ENCODE data around the gene TTN. TPM values are rescaled to one million over a fixed set of nuclear protein-coding genes. Genes with fewer than 3 reads are reported as not detected.

The TTN gene
- total and polyA plus RNA-seq, 2 of the 4 experiments (the other 2 are of a cell fraction) = 0.02 to 0.18 TPM

DNA sequence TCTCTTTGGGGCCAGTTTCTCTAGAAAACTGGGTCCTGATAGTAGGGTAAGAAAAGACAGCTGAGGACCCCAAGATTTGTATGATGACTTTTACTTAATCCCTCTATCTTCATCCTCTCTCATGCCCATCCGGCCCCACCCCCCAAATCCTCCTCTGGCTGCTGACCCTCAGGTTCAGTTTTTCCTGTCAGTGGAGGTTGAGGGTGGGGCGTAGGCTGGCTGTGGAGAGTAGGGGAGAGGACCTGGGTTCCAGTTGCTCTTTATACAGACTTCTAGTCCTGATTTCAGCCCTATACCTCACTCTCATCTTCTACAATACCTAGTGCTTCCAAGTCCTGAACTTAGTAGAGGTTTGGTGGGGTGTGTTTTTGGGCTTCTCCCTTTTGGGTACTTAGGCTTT lies 298.6 kb downstream of the TTN start:
- Histone ChIP-seq H2AFZ (replicated peaks; ENCODE audit: low read length, poor library complexity) (no peak overlapping the region), H3K4me3 (ENCODE audit: insufficient read depth, low read depth, low read length) (no peak overlapping the region), H4K8ac (ENCODE audit: low read depth in 2 of 2, low read length in 2 of 2) (no peak overlapping the region), H3K23ac (ENCODE audit: low read depth, low read length) (no peak overlapping the region), H3K9me3 (ENCODE audit: control insufficient read depth, insufficient read depth, low read length) (no peaks in the 10 kb centered on the region), H3K27ac (ENCODE audit: insufficient read depth, low read length) (no peak overlapping the region), H3K4ac (ENCODE audit: low read depth, low read length) (no peak overlapping the region), H2AK5ac (ENCODE audit: low read depth, low read length) (no peak overlapping the region), H2AK9ac (replicated peaks; ENCODE audit: low read depth, low read length, poor library complexity) (no peak overlapping the region), H3K9me1 (ENCODE audit: insufficient read depth, low read length) (no peaks in the 10 kb centered on the region), H3K4me2 (ENCODE audit: low read depth, low read length) (no peak overlapping the region), H4K20me1 (ENCODE audit: insufficient read depth, low read length) (no peaks in the 10 kb centered on the region), H3K79me1 (ENCODE audit: low read depth in 1 of 2, low read length in 2 of 2) (peaks cover 2 to 4% of the 10 kb centered on the region in 2 experiments; a peak in 2 of 4 replicates), H2BK20ac (ENCODE audit: low read depth, low read length) (no peak overlapping the region), H3K56ac (ENCODE audit: extremely low read depth, insufficient read depth, low read length) (no peak overlapping the region), H4K5ac (ENCODE audit: low read depth, low read length) (no peak overlapping the region), H3K36me3 (ENCODE audit: control insufficient read depth, insufficient read depth, low read length) (peaks cover 8% of the 10 kb centered on the region; the same call in 1 of the 2 replicates), H3K9ac (ENCODE audit: low read depth, low read length) (no peak overlapping the region), H2BK15ac (ENCODE audit: low read depth, low read length) (no peak overlapping the region), H3K4me1 (ENCODE audit: control insufficient read depth, insufficient read depth, low read length) (no peaks in the 10 kb centered on the region), H2BK5ac (ENCODE audit: low read depth, low read length, poor library complexity, severe bottlenecking) (no peak overlapping the region), H3K14ac (replicated peaks; ENCODE audit: low read depth, low read length) (no peak overlapping the region), H4K91ac (ENCODE audit: insufficient read depth, low read depth, low read length) (no peak overlapping the region), H2BK120ac (ENCODE audit: low read depth, low read length) (no peak overlapping the region), H3K27me3 (ENCODE audit: control insufficient read depth, insufficient read depth, low read length) (no peaks in the 10 kb centered on the region), H3K18ac (ENCODE audit: low read depth, low read length) (no peak overlapping the region)
- intact Hi-C loops (cut with micrococcal nuclease) = no loop called here
- dilution Hi-C loops (cut with HindIII; ENCODE audit: low sequenced_read_pairs, unreplicated experiment) = no loop called here
- in situ Hi-C loops (cut with MboI; ENCODE audit: low sequenced_read_pairs) = no loop called here
- BruUV-seq (replicated peaks) = no TSS peak
- no peak for DNase-seq
- ATAC-seq (ENCODE audit: low read depth) = no peak
- no peak for TF ChIP-seq CHD1 (IDR thresholded peaks at IDR 0.05; ENCODE audit: low read depth, low read length)
- TF ChIP-seq CEBPB (IDR thresholded peaks at IDR 0.05; ENCODE audit: low read depth, low read length) = no peak
- TF ChIP-seq BHLHE40 (IDR thresholded peaks at IDR 0.05; ENCODE audit: low read depth, low read length) = no peak
- no peak for TF ChIP-seq MAFK (IDR thresholded peaks at IDR 0.05; ENCODE audit: low read depth, low read length)
- TF ChIP-seq, protein P1, sequence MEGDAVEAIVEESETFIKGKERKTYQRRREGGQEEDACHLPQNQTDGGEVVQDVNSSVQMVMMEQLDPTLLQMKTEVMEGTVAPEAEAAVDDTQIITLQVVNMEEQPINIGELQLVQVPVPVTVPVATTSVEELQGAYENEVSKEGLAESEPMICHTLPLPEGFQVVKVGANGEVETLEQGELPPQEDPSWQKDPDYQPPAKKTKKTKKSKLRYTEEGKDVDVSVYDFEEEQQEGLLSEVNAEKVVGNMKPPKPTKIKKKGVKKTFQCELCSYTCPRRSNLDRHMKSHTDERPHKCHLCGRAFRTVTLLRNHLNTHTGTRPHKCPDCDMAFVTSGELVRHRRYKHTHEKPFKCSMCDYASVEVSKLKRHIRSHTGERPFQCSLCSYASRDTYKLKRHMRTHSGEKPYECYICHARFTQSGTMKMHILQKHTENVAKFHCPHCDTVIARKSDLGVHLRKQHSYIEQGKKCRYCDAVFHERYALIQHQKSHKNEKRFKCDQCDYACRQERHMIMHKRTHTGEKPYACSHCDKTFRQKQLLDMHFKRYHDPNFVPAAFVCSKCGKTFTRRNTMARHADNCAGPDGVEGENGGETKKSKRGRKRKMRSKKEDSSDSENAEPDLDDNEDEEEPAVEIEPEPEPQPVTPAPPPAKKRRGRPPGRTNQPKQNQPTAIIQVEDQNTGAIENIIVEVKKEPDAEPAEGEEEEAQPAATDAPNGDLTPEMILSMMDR (conservative IDR thresholded peaks at IDR 0.05; ENCODE audit: low read depth, low read length) = no peak
- TF ChIP-seq, protein P2, sequence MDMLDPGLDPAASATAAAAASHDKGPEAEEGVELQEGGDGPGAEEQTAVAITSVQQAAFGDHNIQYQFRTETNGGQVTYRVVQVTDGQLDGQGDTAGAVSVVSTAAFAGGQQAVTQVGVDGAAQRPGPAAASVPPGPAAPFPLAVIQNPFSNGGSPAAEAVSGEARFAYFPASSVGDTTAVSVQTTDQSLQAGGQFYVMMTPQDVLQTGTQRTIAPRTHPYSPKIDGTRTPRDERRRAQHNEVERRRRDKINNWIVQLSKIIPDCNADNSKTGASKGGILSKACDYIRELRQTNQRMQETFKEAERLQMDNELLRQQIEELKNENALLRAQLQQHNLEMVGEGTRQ (IDR thresholded peaks at IDR 0.05; ENCODE audit: low read depth, low read length) = no peak
- no peak for TF ChIP-seq SMC3 (IDR thresholded peaks at IDR 0.05; ENCODE audit: low read depth, low read length)
- TF ChIP-seq MXI1 (IDR thresholded peaks at IDR 0.05; ENCODE audit: borderline replicate concordance, low read depth, low read length) = no peak
- TF ChIP-seq, protein P3, sequence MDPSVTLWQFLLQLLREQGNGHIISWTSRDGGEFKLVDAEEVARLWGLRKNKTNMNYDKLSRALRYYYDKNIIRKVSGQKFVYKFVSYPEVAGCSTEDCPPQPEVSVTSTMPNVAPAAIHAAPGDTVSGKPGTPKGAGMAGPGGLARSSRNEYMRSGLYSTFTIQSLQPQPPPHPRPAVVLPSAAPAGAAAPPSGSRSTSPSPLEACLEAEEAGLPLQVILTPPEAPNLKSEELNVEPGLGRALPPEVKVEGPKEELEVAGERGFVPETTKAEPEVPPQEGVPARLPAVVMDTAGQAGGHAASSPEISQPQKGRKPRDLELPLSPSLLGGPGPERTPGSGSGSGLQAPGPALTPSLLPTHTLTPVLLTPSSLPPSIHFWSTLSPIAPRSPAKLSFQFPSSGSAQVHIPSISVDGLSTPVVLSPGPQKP (IDR thresholded peaks at IDR 0.05; ENCODE audit: borderline replicate concordance, low read depth, low read length) = no peak
- CTCF ChIA-PET = no interaction called here
- no CpG with 5 or more reads among the region's 2 CpGs for WGBS, 2 experiments (ENCODE audit: extremely low coverage in 2 of 2, insufficient read length in 1 of 2)
- POLR2A ChIA-PET (ENCODE audit: unreplicated experiment) = no interaction called here

Measured in IMR-90 (cell line).